Mesendoderm (in vitro differentiated cells): ENCODE measurements around the gene HSPA2.

Source experiments
- DNase-seq: peaks from one replicate; pipeline ENCODE4 v3.0.0; 2013
- H2AK5ac ChIP-seq: 2 replicates; pipeline ENCODE4 v1.6.1; 2013; ENCODE audit warnings: low read length, inconsistent platforms
- H2BK120ac ChIP-seq: 2 replicates; pipeline ENCODE4 v1.6.1; 2013; ENCODE audit warnings: low read depth, mild to moderate bottlenecking, low read length, moderate library complexity, mixed read lengths
- H2BK15ac ChIP-seq: replicated peaks from 2 replicates; pipeline ENCODE4 v1.6.1; 2013; ENCODE audit warnings: low read depth, mild to moderate bottlenecking, moderate library complexity
- H2BK5ac ChIP-seq: 2 replicates; pipeline ENCODE4 v1.6.1; 2013; ENCODE audit warnings: low read length, inconsistent platforms
- H3K18ac ChIP-seq: 2 replicates; pipeline ENCODE4 v1.6.1; 2013; ENCODE audit warnings: mild to moderate bottlenecking, low read length, mixed read lengths
- H3K23ac ChIP-seq: one replicate; pipeline ENCODE4 v1.6.1; 2013; ENCODE audit warnings: low read length
- H3K27ac ChIP-seq: 2 replicates; pipeline ENCODE4 v1.5.1; 2013; ENCODE audit warnings: low read depth, mild to moderate bottlenecking, inconsistent platforms, low read length, moderate library complexity
- H3K27me3 ChIP-seq: 2 replicates; pipeline ENCODE4 v1.6.1; 2013; ENCODE audit warnings: low read length, control low read depth, mild to moderate bottlenecking, inconsistent platforms; ENCODE audit not compliant: insufficient read depth, poor library complexity
- H3K36me3 ChIP-seq: 2 replicates; pipeline ENCODE4 v1.6.1; 2013; ENCODE audit warnings: low read length, inconsistent platforms; ENCODE audit not compliant: control insufficient read depth, insufficient read depth
- H3K4ac ChIP-seq: one replicate; pipeline ENCODE4 v1.6.1; 2013; ENCODE audit warnings: low read depth, mild to moderate bottlenecking, low read length, moderate library complexity
- H3K4me1 ChIP-seq: 2 replicates; pipeline ENCODE4 v1.6.1; 2013; ENCODE audit warnings: low read depth, low read length, inconsistent platforms; ENCODE audit not compliant: control insufficient read depth
- H3K4me2 ChIP-seq: 2 replicates; pipeline ENCODE4 v1.6.1; 2013; ENCODE audit warnings: low read length
- H3K4me3 ChIP-seq: 2 replicates; pipeline ENCODE4 v1.5.1; 2013; ENCODE audit warnings: mild to moderate bottlenecking, low read length
- H3K56ac ChIP-seq: one replicate; pipeline ENCODE4 v1.6.1; 2013; ENCODE audit warnings: low read length
- H3K79me1 ChIP-seq: 2 replicates; pipeline ENCODE4 v1.6.1; 2013; ENCODE audit warnings: low read length, inconsistent platforms
- H3K79me2 ChIP-seq: 2 replicates; pipeline ENCODE4 v1.6.1; 2013; ENCODE audit warnings: mild to moderate bottlenecking, low read length; ENCODE audit not compliant: control insufficient read depth, insufficient read depth
- H3K9ac ChIP-seq: 2 replicates; pipeline ENCODE4 v1.6.1; 2013; ENCODE audit warnings: low read length, inconsistent platforms
- H4K5ac ChIP-seq: one replicate; pipeline ENCODE4 v1.6.1; 2013; ENCODE audit warnings: low read length
- H4K8ac ChIP-seq: one replicate; pipeline ENCODE4 v1.6.1; 2013; ENCODE audit warnings: low read depth, mild to moderate bottlenecking, control low read depth, low read length, moderate library complexity
- WGBS: extraction: QIAGEN DNeasy Blood & Tissue Kit; methylation state at CpG from one replicate; pipeline ENCODE4 v1.1.7; 2013; ENCODE audit warnings: low lambda C conversion rate, missing lambda C conversion rate; ENCODE audit not compliant: insufficient coverage; ENCODE audit errors: extremely low coverage; 5-methylcytosine and 5-hydroxymethylcytosine counted together

Gene HSPA2

GRCh38 chr14:64500088-64500487 lies 40.5 kb upstream of the HSPA2 start:
- H3K27me3 ChIP-seq: no peaks in the 10 kb centered on the region
- no peak overlapping the region for H3K4me3 ChIP-seq
- no CpG with 5 or more reads among the region's 1 CpG for WGBS
- H2AK5ac ChIP-seq: no peak overlapping the region
- H3K27ac ChIP-seq: no peak overlapping the region
- no peak overlapping the region for H2BK120ac ChIP-seq
- H3K4me1 ChIP-seq: peaks cover 9% of the 10 kb centered on the region
- H2BK5ac ChIP-seq: no peak overlapping the region
- no peak for DNase-seq
- no peak overlapping the region for H3K56ac ChIP-seq
- no peaks in the 10 kb centered on the region for H3K79me2 ChIP-seq
- H3K18ac ChIP-seq: no peak overlapping the region
- H3K4ac ChIP-seq: no peak overlapping the region
- H4K5ac ChIP-seq: no peak overlapping the region
- H3K4me2 ChIP-seq: no peak overlapping the region
- no peak overlapping the region for H4K8ac ChIP-seq
- H3K9ac ChIP-seq: no peak overlapping the region
- H3K79me1 ChIP-seq: peaks cover 8% of the 10 kb centered on the region
- H2BK15ac ChIP-seq: no peak overlapping the region
- no peaks in the 10 kb centered on the region for H3K36me3 ChIP-seq
- H3K23ac ChIP-seq: no peak overlapping the region

DNA sequence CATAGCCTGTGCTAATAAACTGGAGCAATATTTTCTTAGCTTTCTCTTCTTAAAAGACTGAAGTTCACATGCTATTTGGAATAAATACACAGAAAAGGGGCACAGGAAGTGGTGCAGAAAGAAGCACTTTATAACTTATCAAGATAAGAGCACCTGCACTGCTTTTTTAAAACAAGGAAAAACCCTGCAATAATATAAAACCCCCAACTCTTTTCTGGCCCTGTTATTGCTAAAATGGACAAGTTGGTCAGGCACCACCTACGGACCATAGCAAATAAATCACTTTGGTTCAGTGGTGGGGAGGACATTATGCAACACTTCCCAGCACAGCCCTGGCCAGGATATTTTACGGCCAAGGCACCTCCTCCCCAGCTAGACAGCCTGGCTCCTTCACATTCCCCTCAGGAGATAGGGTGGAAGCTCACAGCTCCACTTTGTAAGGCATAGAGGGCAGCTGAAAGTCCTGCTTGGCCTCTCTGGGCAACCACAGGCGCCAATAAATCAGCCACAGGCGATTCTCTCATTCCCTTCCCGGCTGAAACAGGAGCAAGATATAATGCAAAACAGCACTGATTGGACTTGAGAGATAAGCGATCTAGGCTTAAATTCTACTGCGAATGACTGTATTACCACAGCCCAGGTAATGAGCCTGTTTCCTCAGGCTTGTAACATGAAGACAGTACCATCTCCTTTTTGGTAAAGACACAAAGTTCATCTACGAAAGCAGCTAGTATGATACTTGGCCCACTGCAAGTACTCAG lies 39.0 kb upstream of the HSPA2 start:
- H2BK15ac ChIP-seq: no peak overlapping the region
- peaks cover 11% of the 10 kb centered on the region for H3K79me2 ChIP-seq
- H3K56ac ChIP-seq: peak overlapping the region; percentile 45
- H3K27ac ChIP-seq: no peak overlapping the region
- H4K8ac ChIP-seq: no peak overlapping the region
- peak; percentile 67 for DNase-seq
- peak overlapping the region; percentile 16 for H3K4me2 ChIP-seq
- no peak overlapping the region for H2BK120ac ChIP-seq
- no peaks in the 10 kb centered on the region for H3K27me3 ChIP-seq
- WGBS: no CpG with 5 or more reads among the region's 8 CpGs
- peak overlapping the region; percentile 98 for H3K9ac ChIP-seq
- peaks cover 8% of the 10 kb centered on the region for H3K79me1 ChIP-seq
- H3K4me1 ChIP-seq: peaks cover 9% of the 10 kb centered on the region
- no peak overlapping the region for H2BK5ac ChIP-seq
- no peak overlapping the region for H3K4ac ChIP-seq
- no peak overlapping the region for H3K18ac ChIP-seq
- H3K4me3 ChIP-seq: no peak overlapping the region
- H3K23ac ChIP-seq: no peak overlapping the region
- H4K5ac ChIP-seq: no peak overlapping the region
- no peaks in the 10 kb centered on the region for H3K36me3 ChIP-seq
- peak overlapping the region; percentile 20 for H2AK5ac ChIP-seq

DNA sequence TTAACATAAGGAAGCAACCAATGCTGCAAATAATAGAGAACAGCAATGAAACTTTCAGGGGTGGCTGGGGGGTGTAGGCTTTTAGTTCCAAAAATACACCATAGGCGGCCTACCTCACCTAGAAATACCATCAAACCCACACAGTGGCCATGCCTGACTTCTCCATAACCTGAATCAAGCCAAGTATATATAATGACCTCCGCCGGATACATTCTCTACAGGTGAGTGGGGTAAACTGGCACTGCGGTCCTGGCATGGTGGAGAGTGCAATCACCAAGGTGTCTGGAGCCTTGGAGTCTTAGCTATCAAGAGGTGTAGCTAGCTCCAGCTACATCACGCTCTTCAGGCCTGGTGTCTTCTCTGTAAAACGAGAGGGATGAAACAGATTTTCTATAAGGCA lies 38.1 kb upstream of the HSPA2 start:
- Histone ChIP-seq H2BK15ac (no peak overlapping the region), H2AK5ac (no peak overlapping the region), H4K8ac (no peak overlapping the region), H2BK5ac (no peak overlapping the region), H3K56ac (peak overlapping the region; percentile 99), H3K4me1 (peaks cover 9% of the 10 kb centered on the region), H3K79me2 (peaks cover 18% of the 10 kb centered on the region), H3K79me1 (peaks cover 8% of the 10 kb centered on the region), H3K9ac (peak overlapping the region; percentile 98), H3K18ac (no peak overlapping the region), H3K27me3 (no peaks in the 10 kb centered on the region), H4K5ac (no peak overlapping the region), H3K4me3 (no peak overlapping the region), H2BK120ac (no peak overlapping the region), H3K36me3 (no peaks in the 10 kb centered on the region), H3K4me2 (peak overlapping the region; percentile 86), H3K27ac (no peak overlapping the region), H3K4ac (peak overlapping the region; percentile 83), H3K23ac (no peak overlapping the region)
- no CpG with 5 or more reads among the region's 6 CpGs for WGBS
- DNase-seq: no peak

DNA sequence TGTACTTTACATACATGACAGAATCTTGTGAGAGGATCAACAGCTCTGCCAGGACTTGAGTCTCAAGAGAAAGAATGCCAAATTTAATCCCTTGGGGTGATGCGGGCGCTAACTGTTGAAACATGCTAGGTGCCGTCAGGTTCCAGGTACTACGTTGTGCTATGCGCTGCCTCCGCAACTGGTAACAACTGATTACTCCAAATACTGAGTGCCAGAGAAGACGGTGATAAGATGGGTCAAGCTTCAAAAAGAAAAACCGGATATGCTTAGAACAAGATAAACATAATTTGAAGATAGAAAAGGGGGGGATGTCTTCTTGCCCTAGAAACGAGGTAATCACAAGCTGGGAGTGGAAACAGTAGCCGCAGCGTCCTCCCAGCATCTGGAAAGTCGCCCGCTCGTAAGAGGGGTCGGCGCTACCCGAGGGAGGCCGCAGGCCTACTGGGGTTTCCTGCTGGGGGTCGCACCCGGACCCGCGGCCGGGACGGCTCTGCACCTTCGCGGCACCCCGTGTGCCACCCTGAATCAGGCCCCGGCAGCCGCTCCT lies 37.6 kb upstream of the HSPA2 start:
- no peak overlapping the region for H3K23ac ChIP-seq
- no peak overlapping the region for H4K8ac ChIP-seq
- H2BK15ac ChIP-seq: no peak overlapping the region
- peak overlapping the region; percentile 83 for H3K4ac ChIP-seq
- peaks cover 12% of the 10 kb centered on the region for H3K4me1 ChIP-seq
- H3K18ac ChIP-seq: peak overlapping the region; percentile 78
- peak overlapping the region; percentile 98 for H3K9ac ChIP-seq
- no peak overlapping the region for H2AK5ac ChIP-seq
- WGBS: no CpG with 5 or more reads among the region's 29 CpGs
- H3K27me3 ChIP-seq: no peaks in the 10 kb centered on the region
- H3K27ac ChIP-seq: peak overlapping the region; percentile 100
- H3K56ac ChIP-seq: peak overlapping the region; percentile 99
- no peak overlapping the region for H4K5ac ChIP-seq
- no peak overlapping the region for H2BK120ac ChIP-seq
- H3K36me3 ChIP-seq: no peaks in the 10 kb centered on the region
- peak overlapping the region; percentile 79 for H3K4me3 ChIP-seq
- DNase-seq: peak; percentile 47
- H3K79me1 ChIP-seq: peaks cover 8% of the 10 kb centered on the region
- H2BK5ac ChIP-seq: peak overlapping the region; percentile 85
- H3K79me2 ChIP-seq: peaks cover 22% of the 10 kb centered on the region
- peak overlapping the region; percentile 86 for H3K4me2 ChIP-seq

DNA sequence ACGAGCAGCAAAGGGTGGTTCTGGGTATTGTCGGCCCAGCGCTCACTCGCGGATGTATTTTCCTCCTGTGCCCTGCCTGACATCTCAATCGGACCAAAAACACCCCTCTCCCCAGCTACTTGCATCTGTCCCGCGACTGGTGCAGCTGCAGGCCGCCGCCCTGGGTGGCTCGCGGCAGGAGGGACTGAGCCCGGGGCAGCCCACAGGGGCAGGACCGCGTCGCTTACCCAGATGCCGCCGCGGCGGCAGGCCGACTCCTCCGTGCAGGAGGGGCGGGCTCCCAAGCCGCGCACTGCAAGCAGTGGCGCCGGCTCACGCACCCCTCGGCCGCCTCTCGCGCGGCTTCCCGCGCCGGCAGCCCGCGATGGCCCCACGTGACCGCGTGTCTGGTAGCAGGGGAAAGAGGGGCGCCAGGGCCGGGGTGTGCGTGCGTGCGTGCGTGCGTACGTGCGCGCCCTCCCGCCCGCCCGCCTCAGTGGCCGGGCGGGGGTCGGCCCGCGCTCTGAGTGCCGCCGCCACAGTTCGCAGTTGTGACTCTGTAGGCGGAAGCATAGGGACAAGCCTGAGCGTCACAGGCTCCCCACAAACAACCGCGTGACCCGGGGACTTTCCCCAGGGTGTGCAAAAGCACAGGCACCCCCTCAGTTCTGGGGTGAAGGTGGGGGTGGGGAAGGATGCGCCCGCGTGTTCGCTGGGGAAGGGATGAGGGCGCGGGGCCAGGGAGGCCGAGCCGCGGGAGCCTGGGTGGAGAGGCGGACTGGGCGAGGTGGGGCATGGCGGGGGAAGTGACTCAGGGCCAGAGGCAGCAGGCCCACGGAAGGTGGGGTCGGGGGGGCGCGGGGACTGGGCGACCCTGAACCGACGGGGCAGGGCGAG lies 36.9 kb upstream of the HSPA2 start, which contains the start of gene ZBTB25:
Gene ZBTB25, minus strand, starts transcription at position 405 of the 876 bp plus-strand sequence. CDS start 13,305 bp downstream, outside the sequence.
- Histone ChIP-seq H3K4me3 (peak within 1 kb of the TSS; percentile 85), H4K8ac (peak within 1 kb of the TSS; percentile 87), H2BK15ac (no peak within 1 kb of the TSS), H2BK5ac (peak within 1 kb of the TSS; percentile 85), H3K36me3 (no peaks in the 10 kb centered on the region), H3K79me1 (peaks cover 8% of the 10 kb centered on the region), H3K23ac (peak within 1 kb of the TSS; percentile 59), H3K4me2 (peak within 1 kb of the TSS; percentile 86), H3K27me3 (no peaks in the 10 kb centered on the region), H3K4me1 (peaks cover 15% of the 10 kb centered on the region), H2AK5ac (no peak within 1 kb of the TSS), H3K79me2 (peaks cover 26% of the 10 kb centered on the region), H3K27ac (peak within 1 kb of the TSS; percentile 100), H3K9ac (peak within 1 kb of the TSS; percentile 98), H3K4ac (peak within 1 kb of the TSS; percentile 100), H2BK120ac (peak within 1 kb of the TSS; percentile 92), H4K5ac (no peak within 1 kb of the TSS), H3K18ac (peak within 1 kb of the TSS; percentile 86), H3K56ac (peak within 1 kb of the TSS; percentile 99)
- WGBS: no CpG with 5 or more reads among the region's 87 CpGs
- peak; percentile 98 for DNase-seq
